Sigmoid colon (tissue), 4 donors: ENCODE measurements around the gene UNC93B1.

ENCODE experiments used
- POLR2A ChIP-seq, 2 donors: fragments of 450-650 bp; IDR thresholded peaks; one replicate each; pipeline ENCODE4 v1.6.1; 2016; ENCODE audit warnings: antibody characterized with exemption in 2 of 2, mild to moderate bottlenecking in 2 of 2, moderate library complexity in 2 of 2
- POLR2AphosphoS5 ChIP-seq, 4 donors: sonication (generic); formaldehyde crosslinking; IDR thresholded peaks; one replicate each; pipeline ENCODE4 v1.6.1; 2017; ENCODE audit warnings: antibody characterized with exemption in 4 of 4
- TF ChIP-seq, protein P1 (sequence below), 4 experiments: fragments of 450-650 bp in 3 of 4; fragments of 200-600 bp in 1 of 4; IDR thresholded peaks; one replicate each; pipeline ENCODE4 v1.5.1; 2016 to 2019; ENCODE audit warnings: antibody characterized with exemption in 4 of 4, mild to moderate bottlenecking in 3 of 4, moderate library complexity in 2 of 4

GRCh38 chr11:67996622-67997474 is 7.0 kb downstream of the UNC93B1 start:
- TF ChIP-seq, protein P1, sequence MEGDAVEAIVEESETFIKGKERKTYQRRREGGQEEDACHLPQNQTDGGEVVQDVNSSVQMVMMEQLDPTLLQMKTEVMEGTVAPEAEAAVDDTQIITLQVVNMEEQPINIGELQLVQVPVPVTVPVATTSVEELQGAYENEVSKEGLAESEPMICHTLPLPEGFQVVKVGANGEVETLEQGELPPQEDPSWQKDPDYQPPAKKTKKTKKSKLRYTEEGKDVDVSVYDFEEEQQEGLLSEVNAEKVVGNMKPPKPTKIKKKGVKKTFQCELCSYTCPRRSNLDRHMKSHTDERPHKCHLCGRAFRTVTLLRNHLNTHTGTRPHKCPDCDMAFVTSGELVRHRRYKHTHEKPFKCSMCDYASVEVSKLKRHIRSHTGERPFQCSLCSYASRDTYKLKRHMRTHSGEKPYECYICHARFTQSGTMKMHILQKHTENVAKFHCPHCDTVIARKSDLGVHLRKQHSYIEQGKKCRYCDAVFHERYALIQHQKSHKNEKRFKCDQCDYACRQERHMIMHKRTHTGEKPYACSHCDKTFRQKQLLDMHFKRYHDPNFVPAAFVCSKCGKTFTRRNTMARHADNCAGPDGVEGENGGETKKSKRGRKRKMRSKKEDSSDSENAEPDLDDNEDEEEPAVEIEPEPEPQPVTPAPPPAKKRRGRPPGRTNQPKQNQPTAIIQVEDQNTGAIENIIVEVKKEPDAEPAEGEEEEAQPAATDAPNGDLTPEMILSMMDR (IDR thresholded peaks at IDR 0.05) = no peak
- no peak for TF ChIP-seq POLR2A (IDR thresholded peaks at IDR 0.05)
- no peak for TF ChIP-seq POLR2AphosphoS5 (IDR thresholded peaks at IDR 0.05)
